Ammon's horn (tissue), 1 donor: ENCODE data around the gene POLA2.
A peak's percentile ranks its signal among the peaks of the same experiment; 100 is the strongest.
"Not testable (repeated sequence)": the region's sequence is repeated elsewhere in the genome, so short reads cannot be mapped to it uniquely, and the experiment has no call there.

Experiments
- DNase-seq: peaks from one replicate; pipeline ENCODE4 v3.0.0-alpha.2; 2016; ENCODE audit warnings: low spot score

POLA2 gene, protein sequence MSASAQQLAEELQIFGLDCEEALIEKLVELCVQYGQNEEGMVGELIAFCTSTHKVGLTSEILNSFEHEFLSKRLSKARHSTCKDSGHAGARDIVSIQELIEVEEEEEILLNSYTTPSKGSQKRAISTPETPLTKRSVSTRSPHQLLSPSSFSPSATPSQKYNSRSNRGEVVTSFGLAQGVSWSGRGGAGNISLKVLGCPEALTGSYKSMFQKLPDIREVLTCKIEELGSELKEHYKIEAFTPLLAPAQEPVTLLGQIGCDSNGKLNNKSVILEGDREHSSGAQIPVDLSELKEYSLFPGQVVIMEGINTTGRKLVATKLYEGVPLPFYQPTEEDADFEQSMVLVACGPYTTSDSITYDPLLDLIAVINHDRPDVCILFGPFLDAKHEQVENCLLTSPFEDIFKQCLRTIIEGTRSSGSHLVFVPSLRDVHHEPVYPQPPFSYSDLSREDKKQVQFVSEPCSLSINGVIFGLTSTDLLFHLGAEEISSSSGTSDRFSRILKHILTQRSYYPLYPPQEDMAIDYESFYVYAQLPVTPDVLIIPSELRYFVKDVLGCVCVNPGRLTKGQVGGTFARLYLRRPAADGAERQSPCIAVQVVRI

DNA sequence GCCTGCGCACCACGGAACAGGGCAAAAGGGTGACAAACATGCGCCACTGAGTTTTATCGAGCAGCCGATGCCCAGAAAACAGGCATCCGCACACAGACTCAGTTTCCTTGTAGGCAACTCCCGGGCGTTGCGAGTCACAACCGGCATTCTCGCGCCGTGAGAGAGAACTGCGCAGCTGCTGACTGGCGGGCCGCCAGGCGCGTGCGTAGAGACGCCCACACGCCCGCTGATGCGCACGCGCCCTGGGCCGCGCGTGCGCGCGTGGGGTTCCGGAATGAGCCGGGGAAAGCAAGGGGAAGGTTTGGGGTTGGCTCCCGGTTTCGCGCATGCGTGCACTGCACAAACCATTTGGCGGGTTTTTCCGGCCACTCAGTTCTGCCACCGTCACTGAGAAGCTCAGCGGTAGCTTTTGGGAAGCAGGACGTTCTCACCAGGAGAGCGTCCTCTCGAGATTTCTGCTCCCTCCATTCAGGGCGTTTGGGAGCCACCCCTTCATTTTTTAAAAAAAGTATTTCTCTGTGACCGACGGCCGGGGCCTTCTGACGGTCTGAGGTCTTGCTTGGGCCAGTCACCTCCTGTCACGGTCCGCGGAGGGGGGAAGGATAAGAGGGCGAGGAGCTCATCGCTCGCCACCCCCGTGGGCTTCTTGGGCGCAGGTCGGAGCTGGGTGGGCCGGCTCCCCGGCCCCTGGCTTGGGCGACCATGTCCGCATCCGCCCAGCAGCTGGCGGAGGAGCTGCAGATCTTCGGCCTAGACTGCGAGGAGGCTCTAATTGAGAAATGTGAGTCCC is at the start of gene POLA2:
POLA2 (plus strand) TSS at position 372 of the 790 bp plus-strand sequence; CDS start at position 703, 331 bp downstream.
- peak; percentile 93 for DNase-seq

DNA sequence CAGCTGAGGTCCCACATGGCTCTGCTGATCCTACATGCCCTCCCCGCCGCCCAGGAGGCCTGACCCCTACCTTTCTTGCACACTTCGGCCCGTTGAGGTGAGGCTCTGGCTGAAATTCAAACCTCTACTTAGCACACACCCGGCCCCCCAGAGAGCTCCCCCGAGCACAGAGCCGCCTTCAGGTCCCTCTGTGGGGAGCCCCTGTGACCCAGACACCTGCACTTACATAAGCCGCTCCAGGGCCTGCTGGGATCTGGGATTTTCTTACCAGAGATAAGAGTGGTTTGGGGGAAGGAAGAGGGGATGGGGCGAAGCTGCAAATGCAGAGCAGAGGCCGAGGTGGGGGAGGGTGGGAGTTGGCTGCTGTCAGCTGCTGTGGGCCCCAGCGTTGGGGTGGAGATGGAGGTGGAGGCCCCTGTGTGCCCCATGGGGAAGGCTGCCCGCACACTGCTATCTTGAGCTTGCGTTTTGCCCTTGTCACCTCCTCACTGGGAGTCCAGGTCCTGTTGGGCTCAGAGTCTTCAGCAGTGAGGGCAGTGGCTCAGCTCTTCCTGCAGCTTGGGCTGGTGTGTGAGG is 49.4 kb upstream of the POLA2 start:
- DNase-seq, result no peak

GRCh38 chr11:65213322-65214211 is 48.2 kb upstream of the POLA2 start:
- DNase-seq, result peak; percentile 18

GRCh38 chr11:65214212-65214845 is 47.4 kb upstream of the POLA2 start:
- no peak for DNase-seq

- DNase-seq, result no peak
Measured at GRCh38 chr11:65215441-65216076, 46.2 kb upstream of the POLA2 start.

- DNase-seq, result no peak
Measured at GRCh38 chr11:65216830-65217229, 44.9 kb upstream of the POLA2 start.

GRCh38 chr11:65217441-65218423 is 44.0 kb upstream of the POLA2 start:
- no peak for DNase-seq

GRCh38 chr11:65218446-65218845 is 43.3 kb upstream of the POLA2 start:
- DNase-seq, result no peak

GRCh38 chr11:65219930-65220213 is 41.9 kb upstream of the POLA2 start:
- DNase-seq, result no peak

DNA sequence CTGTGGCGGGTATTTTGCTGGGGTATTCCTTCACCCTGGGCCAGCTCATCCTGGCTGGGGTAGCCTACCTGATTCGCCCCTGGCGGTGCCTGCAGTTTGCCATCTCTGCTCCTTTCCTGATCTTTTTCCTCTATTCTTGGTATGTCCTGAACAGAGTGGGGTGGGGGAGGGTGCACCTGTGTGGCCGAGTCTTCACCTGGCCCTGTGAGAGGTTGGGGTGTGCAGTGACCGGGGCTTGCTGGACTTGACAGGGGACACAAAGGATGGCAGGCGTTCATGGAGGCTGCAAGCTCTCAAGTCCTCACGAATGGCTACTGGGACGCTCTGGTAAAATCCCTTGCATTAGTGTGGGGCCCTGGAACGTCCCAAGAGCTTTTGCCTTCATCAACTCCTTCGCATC is 40.7 kb upstream of the POLA2 start:
- no peak for DNase-seq

GRCh38 chr11:65223011-65223410 is 38.8 kb upstream of the POLA2 start:
- no peak for DNase-seq

- no peak for DNase-seq
Measured at GRCh38 chr11:65224930-65225278, 36.9 kb upstream of the POLA2 start.

DNA sequence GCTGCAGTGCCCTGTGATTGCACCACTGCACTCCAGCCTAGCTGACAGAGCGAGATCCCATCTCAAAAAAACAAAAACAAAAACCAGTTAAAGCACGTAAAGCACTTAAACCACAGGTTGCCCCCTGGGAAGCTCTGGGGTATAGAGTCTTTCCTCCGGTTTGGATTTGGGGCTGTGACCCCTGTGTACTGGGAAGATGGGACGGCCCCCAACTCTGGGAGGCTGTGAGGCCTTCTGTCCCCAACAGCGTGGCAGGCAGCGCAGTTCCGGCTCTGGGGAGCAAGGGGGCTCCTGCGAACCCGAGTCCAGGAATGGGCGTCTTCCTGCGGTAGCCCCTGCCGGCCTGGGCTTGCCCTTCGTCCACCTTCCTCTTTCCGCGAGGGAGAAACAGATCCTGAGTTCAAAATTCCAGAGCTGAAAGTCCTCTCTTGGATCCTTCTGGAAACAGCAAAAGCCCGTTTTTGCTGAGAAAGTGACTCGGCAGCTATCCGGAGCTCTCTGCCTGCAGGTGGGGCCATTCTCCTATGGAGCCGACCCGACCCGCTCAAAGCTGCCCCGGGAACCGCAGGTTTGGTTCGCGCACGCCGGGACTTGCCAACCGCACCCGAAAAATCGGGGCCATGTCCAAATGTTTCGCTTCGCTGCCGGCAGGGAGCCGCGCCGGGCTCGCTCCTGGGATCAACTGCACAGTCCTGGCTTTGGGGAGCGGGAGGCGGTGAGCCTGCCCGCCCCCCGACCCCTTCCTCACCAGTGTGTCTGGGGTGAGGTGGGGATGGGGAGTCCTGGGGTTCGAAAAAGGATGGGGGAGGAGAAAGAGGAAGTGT is 36.3 kb upstream of the POLA2 start:
- DNase-seq, result peak; percentile 59

DNA sequence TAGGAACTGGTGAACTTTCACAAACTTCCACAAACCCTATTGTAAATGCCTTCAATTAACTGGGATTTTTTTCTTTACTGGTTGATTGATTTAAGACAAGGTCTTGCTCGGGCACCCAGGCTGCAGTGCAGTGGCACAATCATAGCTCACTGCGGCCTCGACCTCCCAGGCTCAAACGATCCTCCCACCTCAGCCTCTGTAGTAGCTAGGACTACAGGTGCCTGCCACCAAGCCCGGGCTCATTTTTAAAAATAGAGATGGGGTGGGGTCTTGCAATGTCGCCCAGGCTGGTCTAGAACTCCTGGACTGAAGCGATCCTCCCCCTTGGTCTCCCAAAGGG is 35.7 kb upstream of the POLA2 start:
- DNase-seq, result no peak

DNA sequence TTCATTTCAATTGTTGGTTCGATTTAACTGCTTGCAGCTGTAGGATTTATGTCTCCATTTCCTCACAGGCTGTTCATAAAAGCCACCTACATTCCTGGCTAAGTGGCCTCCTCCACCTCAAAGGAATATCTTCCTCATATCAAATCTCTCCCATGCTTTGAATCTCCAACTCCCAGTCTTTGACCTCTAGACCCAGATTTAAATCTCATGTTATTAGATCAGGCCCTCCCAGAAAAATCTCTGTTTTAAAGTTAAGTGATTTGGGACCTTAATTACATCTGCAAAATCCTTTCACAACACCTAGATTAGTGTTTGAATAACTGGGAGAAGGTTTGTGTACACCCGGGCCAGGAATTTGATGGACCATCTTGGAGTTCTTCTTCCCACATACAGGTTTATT is 33.9 kb upstream of the POLA2 start:
- DNase-seq, result no peak

- no peak for DNase-seq
Measured at GRCh38 chr11:65236194-65237059, 25.3 kb upstream of the POLA2 start.

- DNase-seq, result not testable (repeated sequence)
Measured at GRCh38 chr11:65238302-65238701, 23.5 kb upstream of the POLA2 start.

DNA sequence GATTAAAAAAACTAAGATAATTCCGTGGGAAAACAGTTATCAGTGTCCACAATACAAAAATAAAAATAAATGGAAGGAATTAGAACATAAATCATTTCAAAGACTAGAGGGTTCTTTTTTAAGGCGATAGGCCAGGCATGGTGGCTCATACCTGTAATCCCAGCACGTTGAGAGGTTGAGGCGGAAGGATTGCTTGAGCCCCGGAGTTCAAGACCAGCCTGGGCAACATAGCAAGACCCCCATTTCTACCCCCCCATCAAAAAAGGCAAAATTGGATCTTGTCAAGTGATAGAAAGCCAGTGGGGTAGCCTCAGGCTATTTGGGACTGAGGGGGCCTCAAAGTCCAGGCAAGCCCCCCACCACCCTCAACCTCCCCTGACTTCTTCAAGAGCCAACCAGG is 20.6 kb upstream of the POLA2 start:
- DNase-seq, result no peak
